ENCODE measurements around the gene ADARB1.
A peak's percentile ranks its signal among the peaks of the same experiment; 100 is the strongest.
"Not testable (repeated sequence)": the region's sequence is repeated elsewhere in the genome, so short reads cannot be mapped to it uniquely, and the experiment has no call there.

The ADARB1 gene

DNA sequence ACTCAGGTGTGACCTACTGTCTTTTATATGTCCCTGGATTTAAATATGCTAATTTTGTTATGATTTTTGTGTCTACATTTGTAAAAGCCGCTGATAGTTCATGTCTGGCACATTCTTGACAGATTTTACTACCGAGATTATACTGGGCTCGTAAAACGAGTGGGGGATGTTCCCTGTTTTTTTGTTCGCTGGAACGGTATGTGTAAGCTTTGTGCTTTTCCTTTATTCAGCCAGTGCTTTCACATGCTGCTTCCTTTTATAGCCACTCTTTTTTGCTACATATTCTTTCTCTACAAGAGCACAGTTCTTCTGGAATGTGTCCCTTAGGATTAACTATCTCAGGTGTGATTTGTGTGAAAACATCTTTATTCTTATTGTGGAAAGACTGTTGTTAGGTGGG lies 46.6 kb downstream of the ADARB1 start:
- DNase-seq: no peak

DNA sequence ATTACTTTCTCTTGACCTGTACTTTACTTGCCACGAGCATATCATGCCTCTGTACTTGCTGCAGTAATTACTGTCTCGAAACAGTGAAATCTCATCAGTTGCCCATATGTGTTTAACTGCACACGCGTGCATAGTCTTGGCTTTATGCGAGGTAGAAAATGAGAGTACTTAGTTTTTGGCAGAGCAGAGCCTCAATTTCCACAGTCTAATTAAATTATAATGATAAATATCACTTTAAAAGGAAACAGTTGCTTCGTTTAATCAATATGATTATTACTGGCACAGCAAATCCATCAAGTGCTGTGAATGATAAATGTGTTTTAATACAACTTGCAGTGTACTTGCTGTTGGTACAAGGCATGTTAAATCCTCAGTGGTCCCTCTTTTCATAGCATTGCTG lies 47.6 kb downstream of the ADARB1 start:
- no peak for DNase-seq

DNA sequence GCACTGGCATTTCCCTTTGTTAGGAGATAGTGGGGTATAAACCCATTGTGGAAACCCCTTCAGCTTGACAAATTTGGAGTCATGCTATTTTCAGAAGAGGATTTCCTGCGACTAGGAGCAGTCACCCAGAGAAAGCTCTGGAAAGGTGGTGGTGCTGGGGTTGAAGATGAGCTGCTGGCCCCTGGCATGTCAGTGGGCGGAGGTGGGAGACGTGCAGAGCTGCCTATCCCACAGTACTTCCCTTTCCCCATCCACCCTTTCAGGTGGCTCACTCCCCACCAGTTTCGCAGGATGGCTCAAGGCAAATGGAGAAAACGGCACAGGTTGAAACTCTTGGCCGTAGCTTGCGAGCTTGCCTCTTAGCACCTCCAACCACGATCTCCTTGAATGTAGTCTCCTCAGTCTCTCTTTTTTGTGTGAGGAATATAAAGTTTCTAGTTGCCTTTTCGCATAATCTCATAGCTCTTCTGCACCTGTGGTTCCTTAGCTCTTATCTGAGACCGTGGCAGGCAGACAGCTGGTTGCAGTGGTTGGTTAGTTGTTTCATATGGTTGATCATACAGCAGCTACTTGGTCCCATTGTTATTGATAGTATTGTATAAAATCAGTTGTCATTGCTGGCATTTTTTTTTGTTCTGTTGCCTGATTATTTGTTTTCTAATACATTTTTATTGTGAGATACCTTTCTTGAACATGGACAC lies 48.2 kb downstream of the ADARB1 start:
- DNase-seq: no peak

DNA sequence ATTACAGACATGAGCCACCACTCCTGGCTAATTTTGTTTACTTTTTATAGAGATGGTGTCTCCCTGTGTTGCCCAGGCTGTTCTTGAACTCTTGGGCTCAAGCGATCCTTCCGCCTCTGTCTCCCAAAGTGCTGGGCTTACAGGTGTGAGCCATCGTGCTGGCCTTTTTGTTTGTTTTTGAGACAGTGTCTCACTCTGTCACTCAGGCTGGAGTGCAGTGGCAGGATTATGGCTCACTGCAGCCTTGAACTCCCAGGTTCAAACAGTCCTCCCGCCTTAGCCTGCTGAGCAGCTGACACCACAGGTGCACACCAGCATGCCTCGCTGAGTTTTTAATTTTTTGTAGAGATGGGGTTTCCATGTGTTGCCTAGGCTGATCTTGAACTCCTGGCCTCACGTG lies 49.1 kb downstream of the ADARB1 start:
- DNase-seq: no peak

DNA sequence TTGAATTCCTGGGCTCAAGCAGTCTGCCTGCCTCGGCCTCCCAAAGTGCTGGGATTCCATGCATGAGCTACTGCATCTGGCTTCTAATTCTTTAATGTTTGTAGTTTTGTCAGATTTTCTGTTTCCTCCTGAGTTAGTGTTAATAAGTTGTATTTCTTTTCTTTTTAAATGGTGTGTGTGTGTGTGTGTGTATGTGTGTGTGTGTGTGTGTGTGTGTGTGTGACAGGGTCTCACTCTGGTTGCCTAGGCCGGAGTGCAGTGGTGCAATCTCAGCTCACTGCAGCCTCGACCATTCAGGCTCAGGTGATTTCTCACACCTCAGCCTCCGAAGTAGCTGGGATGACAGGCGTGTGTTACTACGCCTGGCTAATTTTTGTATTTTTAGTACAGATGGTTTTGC lies 50.2 kb downstream of the ADARB1 start:
- no peak for DNase-seq

DNA sequence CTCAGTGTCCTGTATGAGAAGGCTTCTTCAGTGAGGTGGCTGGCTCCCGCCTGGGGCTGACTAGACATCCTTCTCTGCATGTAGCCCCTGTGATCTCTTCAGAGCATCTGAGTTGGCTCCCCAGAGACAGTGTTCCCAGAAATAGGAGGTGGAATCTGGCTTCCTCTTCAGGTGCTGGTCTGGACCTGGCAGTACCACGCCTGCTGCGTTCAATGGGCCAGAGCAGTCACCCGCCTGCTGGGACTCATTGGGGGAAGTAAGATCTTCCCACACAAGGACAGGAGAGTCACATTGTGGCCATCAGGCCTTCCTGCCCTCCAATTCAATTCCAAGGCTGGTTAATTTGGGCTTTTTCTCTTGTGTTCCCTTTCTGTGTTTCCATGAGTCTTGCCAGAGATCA lies 51.0 kb downstream of the ADARB1 start:
- no peak for DNase-seq

DNA sequence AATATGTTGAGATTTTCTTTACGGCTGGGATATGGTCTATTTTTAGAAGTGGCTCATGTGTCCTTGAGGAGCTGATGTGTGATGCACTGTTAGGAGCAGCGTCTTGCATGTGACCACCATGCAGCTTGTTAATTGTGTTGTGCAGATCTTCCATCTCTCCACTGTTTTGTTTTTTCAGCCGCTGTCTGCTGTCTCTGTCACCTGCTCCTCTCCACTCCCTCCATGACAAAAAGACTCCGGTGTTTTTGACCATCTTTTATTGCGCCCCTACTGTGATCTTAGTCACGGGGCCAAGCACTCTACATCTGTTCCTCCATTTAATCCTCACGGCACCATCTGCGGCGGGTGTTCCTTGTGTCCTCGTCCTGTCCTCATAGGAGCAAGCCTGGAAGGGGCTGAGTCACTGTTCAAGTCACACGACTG lies 51.8 kb downstream of the ADARB1 start:
- no peak for DNase-seq

DNA sequence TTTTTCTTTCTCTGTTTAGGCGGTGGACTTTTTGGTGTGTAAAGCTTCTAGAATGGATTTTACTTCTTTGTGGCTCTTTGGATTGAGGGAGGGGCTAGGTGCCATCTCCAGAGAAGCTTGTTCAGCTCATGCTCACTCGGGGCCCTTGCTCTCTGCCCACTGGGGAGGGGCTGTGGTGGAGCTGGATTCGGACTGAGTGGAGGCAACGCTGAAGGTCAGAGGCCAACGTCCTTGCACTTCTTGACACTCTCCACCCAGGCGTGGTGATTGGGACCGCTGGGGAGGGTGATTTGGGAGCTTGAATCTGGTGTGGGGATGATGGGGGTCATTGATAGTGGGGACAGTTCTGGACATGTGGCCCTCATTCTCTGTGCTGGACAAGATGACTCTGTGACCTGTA lies 52.6 kb downstream of the ADARB1 start:
- no peak for DNase-seq

DNA sequence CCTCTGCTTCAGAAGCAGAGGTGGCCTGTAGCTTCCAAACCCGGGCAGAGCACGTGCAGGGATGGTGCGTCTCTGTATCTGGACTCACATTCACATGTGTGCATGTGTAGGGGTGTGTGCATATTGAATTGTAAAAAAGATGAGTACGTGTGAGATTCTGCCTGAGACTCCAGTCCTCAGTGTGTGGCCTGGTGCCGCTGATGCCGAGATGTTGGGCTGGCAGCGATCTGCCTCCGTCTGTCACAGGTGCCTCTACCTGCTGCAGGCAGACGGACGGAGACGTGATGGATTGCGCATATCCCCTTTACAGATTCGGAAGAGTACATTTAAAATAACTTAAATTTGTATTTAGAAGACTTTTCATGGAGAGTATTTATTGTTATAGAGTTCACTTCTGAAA lies 53.6 kb downstream of the ADARB1 start:
- no peak for DNase-seq

DNA sequence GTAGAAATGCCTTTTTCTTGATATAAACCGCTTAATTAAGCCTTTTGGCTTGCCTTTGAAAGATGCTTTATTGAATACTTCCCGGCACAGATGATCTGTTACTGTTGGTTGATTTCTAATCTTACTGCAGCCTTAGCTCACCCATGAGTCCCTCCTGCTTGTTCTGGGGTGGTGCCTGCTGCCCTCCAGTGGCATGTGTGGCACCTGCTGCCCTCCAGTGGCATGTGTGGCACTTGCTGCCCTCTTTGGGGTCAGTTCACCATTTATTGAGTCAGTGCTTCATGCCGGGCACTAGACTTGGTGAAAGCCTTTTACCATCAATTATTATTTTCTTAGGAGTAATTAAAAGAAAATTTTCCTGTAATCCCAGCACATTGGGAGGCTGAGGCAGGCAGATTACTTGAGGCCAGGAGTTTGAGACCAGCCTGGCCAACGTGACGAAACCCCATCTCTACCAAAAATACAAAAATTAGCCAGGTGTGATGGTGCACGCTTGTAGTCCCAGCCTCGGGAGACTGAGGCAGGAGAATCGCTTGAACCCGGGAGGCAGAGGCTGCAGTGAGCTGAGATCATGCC lies 54.3 kb downstream of the ADARB1 start:
- peak; percentile 74 for DNase-seq

DNA sequence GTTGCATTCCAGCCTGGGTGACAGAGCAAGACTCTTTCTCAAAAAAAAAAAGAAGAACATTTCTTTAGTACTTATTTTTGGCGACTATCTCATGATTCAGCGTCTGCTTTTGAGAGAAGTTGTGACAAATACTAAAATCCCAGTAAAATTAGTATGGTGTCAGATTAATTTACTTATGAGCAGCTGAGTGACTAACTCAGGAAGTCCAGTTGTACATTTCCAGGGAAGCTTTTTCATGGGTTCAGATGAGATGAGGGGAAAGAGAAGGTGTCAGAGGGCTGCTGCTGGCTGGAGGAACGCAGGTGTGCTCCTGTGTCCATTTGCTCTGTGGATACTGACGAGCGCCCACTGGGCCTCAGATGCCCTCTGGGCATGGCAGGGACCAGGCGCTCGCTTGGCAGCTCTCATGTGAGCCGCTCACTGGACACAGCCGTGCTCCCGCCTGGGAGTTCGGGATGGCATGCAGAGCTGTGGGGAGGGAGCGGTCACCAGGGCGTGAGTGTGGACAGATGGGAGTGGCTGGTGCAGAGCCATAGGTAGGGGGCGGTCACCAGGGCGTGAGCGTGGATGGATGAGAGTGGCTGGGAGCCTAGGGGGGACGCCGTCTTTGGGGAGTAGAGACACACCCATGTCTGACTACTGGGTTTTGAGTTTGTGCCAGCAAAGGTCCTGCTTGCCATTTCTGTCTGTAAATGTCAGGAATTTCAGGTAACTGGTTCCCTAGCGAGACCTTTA lies 55.0 kb downstream of the ADARB1 start:
- DNase-seq: no peak

DNA sequence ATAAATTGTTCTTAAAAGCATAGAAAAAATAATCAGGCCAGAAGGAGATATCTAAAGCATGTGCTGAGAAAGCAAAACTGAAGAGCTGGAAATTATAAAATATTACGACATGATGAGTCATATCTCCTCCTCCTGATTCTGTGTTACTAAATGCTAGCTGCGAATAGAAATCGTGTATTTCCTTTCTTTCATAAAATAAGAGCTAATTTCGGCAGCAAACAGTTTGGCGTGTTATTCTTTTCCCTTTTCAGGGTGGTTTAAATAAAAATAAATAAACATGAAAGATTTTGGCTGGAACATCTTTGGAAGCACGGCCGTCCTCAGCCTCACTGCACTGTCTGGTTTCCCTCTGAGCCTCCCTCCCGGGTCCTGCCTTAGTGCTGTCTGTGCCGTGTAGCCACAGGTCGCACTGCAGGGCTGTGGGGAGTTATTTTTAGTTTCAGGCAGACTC lies 56.0 kb downstream of the ADARB1 start:
- peak; percentile 63 for DNase-seq

DNA sequence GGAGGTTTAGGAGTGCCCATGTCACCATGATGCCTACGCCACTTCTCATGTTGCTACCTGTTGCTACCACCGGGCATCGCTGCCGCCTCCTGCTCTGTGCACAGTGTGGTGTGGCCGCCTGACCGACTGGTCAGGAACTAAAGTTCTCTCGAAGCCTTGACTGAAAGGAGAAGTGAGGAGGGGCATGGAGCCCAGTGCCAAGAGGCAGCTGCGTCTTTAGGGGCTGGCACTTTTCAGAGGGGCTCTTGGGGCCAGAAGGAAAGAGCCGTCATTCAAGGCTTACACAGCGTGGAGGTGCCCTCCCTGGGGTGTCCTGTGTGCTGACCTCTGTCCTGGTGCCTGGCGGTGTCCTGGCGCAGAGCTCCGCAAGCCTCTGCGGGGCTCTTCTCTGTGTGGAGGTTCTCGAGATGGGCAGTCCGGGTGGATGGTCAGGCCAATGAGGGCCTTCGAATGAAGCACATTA lies 57.2 kb downstream of the ADARB1 start:
- no peak for DNase-seq

DNA sequence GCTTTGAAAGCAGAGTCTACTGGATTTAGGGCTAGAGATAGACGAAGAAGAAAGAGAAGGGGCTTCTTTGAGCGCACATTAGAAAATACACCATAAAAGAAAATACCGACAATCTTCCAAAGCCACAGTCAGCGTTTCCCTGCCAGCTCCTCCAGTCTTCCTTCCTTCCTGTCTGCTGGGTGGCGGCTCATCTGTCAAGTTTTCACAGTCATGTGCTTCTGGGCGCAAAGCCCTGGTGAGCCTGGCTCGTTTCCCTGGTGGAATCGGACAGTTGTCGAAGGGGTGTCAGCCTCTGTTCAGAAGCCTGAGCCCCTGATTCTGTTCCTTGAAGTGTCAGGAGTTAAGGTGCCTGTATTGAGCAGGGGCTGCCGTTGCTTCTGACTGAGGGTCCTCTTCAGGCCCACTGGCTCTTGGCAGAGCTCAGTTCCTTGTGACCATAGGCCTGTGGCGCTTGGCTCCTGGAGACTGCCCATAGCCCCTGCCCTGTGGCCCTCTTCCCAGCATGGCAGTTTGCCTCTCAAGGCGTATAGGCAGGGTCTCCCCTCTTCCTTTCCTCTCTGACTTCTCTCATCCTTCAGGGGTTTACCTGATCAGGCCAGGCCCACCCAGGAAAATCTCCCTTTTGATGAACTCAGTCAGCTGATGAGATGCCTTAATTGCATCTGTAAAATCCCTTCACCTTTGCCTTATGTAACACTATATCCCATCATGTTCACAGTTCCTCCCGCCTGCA lies 58.6 kb downstream of the ADARB1 start:
- no peak for DNase-seq

DNA sequence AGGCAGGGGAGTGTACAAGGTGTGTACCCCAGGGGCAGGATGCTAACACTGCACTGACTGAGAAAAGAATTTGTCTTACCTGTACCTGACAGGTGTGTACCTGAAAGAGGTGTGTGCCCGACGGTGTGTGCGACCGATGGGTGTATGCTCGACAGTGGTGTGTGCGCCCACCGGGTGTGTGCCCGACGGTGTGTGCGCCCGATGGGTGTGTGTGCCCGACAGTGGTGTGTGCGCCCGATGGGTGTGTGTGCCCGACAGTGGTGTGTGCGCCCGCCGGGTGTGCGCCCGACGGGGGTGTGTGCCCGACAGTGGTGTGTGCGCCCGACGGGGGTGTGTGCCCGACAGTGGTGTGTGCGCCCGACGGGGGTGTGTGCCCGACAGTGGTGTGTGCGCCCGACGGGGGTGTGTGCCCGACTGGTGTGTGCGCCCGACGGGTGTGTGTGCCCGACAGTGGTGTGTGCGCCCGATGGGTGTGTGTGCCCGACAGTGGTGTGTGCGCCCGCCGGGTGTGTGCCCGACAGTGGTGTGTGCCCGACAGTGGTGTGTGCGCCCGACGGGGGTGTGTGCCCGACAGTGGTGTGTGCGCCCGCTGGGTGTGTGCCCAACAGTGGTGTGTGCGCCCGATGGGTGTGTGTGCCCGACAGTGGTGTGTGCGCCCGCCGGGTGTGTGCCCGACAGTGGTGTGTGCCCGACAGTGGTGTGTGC lies 59.3 kb downstream of the ADARB1 start:
- not testable (repeated sequence) for DNase-seq

DNA sequence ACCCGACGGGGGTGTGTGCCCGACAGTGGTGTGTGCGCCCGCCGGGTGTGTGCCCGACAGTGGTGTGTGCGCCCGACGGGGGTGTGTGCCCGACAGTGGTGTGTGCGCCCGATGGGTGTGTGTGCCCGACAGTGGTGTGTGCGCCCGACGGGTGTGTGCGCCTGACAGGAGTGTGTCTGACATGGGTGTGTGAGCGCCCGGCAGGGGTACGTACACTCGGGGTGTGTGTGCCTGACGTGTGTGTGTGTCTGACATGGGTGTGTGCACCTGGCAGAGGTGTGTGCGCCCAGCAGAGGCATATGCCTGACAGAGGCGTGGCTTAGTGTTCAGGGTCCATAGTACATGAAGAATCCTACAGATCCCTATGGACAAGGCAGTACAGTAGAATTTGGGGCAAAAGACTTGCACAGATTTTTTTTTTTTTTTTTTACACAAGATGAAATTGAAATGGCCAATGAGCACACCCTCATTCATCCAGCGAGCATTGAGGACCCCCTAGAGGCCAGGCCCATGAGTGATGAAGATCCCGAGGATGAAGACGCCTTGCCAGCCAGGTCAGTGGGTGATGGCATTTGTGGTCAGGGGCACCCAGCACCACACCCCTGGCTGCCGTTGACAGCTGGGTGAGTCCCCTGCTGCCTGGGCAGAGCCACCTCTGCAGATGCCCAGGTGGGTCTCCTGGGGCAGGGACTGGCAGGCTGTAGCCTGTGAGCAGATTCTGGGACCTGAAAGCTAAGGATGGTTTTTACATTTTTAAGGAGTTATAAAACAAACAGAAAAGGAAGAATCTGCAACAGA lies 60.1 kb downstream of the ADARB1 start:
- no peak for DNase-seq

DNA sequence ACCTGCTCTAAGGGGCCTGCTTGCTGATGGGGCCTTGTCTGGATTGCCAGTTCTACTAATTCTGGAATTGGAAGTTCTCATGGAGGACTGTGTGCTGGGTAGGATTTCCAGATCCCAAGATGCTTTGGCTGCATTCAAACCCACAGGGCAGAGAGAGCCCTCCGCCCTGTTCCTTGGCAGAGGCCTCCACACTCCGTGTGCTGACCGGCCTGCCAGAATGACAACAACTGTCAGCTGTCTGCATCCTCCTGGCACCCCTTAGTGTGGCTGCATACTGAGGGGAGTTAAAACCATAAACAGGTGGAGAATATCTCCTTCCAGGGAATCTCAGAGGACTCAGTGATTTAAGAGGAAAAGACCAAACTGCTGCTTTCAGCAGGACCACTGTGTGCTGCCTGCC lies 60.7 kb downstream of the ADARB1 start:
- DNase-seq: no peak

DNA sequence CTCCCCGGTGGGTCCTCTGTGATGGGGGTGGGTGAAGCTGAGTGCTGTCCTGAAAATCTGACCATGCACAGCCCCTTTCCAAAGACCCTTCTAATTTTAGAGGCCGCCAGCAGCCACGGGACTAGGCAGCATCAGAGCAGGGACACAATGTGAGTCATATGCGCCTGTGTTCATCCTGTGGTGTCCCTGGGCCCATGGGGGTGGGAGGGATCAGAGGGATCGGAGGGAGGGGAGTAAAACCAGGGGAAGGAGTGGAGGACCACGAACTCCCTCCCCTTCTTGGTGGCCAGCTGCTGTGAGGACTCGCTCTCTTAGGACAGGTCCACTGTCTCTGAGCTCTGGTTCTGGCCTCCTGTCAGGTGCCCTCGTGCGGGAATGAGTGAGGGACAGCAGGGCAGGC lies 61.5 kb downstream of the ADARB1 start:
- DNase-seq: no peak

DNA sequence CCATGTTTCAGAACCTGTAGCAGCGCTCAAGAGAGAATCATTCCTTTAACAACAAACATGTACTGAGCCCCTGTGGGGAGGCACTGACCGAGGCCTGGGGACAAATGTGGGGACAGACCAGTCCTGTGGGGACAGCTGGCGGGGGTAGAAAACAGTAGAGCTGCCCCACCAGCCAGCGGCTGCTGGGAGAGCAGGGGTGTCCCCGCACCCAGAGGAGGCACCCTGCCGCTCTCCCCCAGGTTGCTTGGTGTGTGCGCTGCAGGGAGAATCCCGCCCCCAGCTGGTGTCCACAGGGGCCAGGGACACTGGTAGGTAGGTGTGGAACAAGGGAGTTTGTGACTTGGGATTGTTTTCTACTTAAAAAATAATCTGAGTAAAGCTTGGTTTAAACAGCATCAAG lies 62.1 kb downstream of the ADARB1 start:
- DNase-seq: no peak

DNA sequence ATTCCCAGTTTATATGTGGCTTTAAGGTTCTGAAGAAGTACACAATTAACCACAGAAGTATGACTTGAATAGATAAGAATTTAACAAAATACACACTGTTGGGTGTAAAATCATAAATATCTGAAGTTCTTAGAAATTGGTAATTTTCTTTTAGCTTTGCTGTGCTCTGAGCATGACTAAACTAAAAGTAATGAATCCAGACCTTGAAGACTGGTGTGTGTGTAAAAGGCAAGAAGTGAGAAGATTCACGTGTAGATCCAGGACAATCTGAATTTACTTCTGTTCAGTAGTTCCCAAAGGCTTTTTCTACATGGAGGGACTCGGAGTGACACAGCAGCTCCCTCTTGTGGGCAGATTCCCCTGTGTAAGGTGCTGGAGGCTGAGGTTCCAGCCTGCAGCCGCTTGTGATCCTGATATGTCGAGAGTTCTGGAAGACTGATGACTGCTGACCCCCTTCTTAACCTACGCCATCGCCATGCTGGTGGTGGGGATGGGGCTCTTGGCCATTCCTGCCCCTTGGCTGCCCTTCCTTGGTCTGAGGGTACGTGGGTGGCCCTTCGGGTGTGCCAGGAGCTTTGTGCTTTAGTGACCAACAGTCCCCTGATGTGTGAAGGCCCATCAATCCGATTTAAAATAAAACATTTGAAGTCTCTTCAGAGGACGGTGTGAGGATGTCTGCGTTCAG lies 62.7 kb downstream of the ADARB1 start:
- DNase-seq: peak; percentile 78

DNA sequence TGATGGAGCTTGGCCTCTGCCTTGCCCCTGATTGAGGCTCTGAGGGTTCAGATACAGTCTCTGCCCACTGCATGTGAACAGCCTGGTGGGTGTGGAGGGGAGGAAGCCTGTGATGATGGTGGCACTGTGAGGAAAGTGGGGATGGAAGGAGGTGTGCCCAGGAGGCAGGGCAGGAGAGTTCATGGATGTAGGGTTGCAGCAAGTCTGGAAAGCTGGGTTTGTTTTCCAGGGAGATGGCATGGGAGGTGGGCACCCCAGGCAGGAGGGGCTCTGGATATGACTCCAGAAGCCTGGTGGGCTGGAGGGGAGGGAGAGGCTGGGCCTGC lies 63.2 kb downstream of the ADARB1 start:
- DNase-seq: no peak

All from MV-4-11 (cell line).